ENCODE results near the gene CCSER2. TPM values are rescaled to one million over a fixed set of nuclear protein-coding genes. Genes with fewer than 3 reads are reported as not detected.

CCSER2 gene
- total and polyA plus RNA-seq, 4 donors = 23.1 to 111 (median 59.4) TPM

DNA sequence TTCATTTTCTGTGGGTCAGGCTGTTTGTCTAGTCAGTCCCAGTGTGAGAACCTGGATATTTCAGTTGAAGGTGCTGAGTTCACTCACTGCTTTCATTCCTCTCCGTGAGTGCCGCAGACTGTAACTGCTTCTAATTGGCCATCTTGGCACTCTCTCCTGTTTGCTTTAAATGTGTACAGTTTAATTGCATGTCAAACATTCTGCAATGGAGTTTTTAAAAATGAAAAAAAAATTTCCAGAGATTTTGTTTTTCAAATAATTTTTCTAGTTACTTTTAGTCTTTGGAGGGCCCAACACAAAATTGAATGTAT, 87.8 kb downstream of the CCSER2 start:
- no peaks in the 10 kb centered on the region for H3K4me1 ChIP-seq (ENCODE audit: control insufficient read depth in 1 of 2, insufficient read depth in 2 of 2, low read length in 2 of 2)
- no peaks in the 10 kb centered on the region for H3K36me3 ChIP-seq (ENCODE audit: control insufficient read depth in 1 of 2, insufficient read depth in 2 of 2, low read length in 1 of 2)
- H3K9me3 ChIP-seq (ENCODE audit: control insufficient read depth, low read length) = no peaks in the 10 kb centered on the region
- 86 to 89% methylated on average over 2 of the region's 2 CpGs for WGBS, 2 donors
- intact Hi-C loops (cut with DNase I) = no loop called here
- DNase-seq = no peak
- ATAC-seq (ENCODE audit: low FRiP score) = no peak
- H3K4me3 ChIP-seq (ENCODE audit: low read length in 2 of 2) = no peak overlapping the region
- no peaks in the 10 kb centered on the region for H3K27me3 ChIP-seq (ENCODE audit: control insufficient read depth in 1 of 2, insufficient read depth in 2 of 2, low read length in 1 of 2)
- H3K27ac ChIP-seq (ENCODE audit: low read depth in 1 of 2, low read length in 2 of 2) = no peak overlapping the region

DNA sequence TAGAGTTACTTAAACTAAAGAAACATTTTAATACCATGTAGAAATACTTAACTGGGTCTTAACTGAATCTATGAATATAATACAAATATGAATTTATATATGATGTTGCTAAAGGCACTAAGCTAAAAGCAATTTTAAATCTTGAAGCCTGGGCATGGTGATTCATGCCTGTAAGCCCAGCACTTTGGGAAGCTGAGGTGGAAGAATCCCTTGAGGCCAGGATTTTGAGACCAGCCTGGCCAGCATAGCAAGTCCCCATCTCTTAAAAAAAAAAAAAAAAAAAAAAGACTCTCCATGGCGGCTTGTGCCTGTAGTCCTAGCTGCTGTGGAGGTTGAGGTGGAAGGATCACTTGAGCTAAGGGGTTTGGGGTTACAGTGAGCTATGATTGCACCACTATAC, 95.3 kb downstream of the CCSER2 start:
- Histone ChIP-seq H3K27ac (ENCODE audit: low read depth in 1 of 2, low read length in 2 of 2) (peak overlapping the region in 1 of 2 donors; percentile 25), H3K36me3 (ENCODE audit: control insufficient read depth in 1 of 2, insufficient read depth in 2 of 2, low read length in 1 of 2) (no peaks in the 10 kb centered on the region), H3K4me3 (ENCODE audit: low read length in 2 of 2) (no peak overlapping the region), H3K27me3 (ENCODE audit: control insufficient read depth in 1 of 2, insufficient read depth in 2 of 2, low read length in 1 of 2) (no peaks in the 10 kb centered on the region), H3K4me1 (ENCODE audit: control insufficient read depth in 1 of 2, insufficient read depth in 2 of 2, low read length in 2 of 2) (peaks cover 2 to 3% of the 10 kb centered on the region in 2 donors), H3K9me3 (ENCODE audit: control insufficient read depth, low read length) (no peaks in the 10 kb centered on the region)
- WGBS, 2 donors = 90% methylated on average over 1 of the region's 1 CpG
- intact Hi-C loops (cut with DNase I) = loop anchor here (2.0 to 5.0 kb wide), 2 partner anchors 17 to 41 kb away; no protein-coding TSS in a partner anchor
- DNase-seq (no peak), ATAC-seq (ENCODE audit: low FRiP score) (no peak)

DNA sequence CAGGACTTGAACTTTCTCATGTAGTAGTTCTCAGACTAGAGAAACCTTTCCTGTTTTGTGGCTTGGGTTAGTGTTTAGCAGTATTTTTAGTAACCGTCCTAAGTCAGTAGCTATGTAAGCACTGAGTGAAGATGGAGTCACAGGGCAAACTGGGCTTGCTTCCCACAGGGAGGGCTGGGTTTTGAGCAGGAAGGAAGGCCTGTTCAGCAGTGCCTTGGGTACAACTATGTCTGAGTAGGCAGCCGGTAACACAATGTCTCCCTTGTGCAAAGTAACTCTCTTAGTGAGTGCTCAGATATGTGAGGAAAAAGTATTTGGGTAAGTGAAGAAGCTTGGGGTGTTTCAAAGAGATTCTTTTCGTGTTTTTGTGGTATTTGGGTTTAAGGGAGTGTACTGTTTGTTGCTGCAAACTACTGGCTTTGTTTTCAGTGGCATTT, 96.4 kb downstream of the CCSER2 start:
- H3K36me3 ChIP-seq (ENCODE audit: control insufficient read depth in 1 of 2, insufficient read depth in 2 of 2, low read length in 1 of 2) = no peaks in the 10 kb centered on the region

DNA sequence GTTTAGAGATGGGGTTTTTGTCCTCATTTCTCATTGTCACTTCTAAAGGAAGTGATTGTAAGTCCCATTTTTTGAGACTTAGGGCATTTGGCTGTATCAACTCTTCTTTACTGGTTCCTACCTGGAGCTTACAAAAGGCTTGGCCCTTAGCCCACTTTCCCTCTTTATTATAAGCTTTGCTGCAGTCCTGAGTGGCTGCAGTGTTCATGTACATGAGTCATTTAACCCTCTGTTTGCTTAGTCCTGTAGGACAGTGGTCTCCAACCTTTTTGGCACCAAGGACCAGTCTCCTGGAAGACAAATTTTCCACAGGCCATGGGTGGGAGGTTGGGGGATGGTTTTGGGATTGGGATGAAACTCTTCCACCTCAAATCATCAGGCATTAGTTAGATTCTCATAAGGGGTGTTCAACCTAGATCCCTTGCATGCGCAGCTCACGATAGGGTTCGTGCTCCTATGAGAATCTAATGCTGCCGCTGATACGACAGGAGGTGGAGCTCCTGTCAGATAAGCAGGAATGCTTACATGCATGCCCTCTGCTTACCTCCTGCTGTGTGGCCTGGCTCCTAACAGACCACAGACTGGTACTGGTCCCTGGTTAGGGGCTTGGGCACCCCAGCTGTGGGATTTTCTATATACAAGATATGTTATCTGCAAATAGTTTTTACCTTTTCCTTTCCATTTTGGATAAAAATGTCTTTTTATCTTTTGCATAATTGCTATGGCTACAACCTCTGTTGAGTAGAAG, 99.7 kb downstream of the CCSER2 start:
- no peaks in the 10 kb centered on the region for H3K27me3 ChIP-seq (ENCODE audit: control insufficient read depth in 1 of 2, insufficient read depth in 2 of 2, low read length in 1 of 2)
- DNase-seq (no peak), ATAC-seq (ENCODE audit: low FRiP score) (no peak)
- intact Hi-C loops (cut with DNase I) = no loop called here
- H3K27ac ChIP-seq (ENCODE audit: low read depth in 1 of 2, low read length in 2 of 2) = no peak overlapping the region
- no peak overlapping the region for H3K4me3 ChIP-seq (ENCODE audit: low read length in 2 of 2)
- H3K9me3 ChIP-seq (ENCODE audit: control insufficient read depth, low read length) = no peaks in the 10 kb centered on the region
- no peaks in the 10 kb centered on the region for H3K36me3 ChIP-seq (ENCODE audit: control insufficient read depth in 1 of 2, insufficient read depth in 2 of 2, low read length in 1 of 2)
- WGBS, 2 donors = 83 to 91% methylated on average over 5 of the region's 5 CpGs
- peaks cover 6 to 9% of the 10 kb centered on the region in 2 donors for H3K4me1 ChIP-seq (ENCODE audit: control insufficient read depth in 1 of 2, insufficient read depth in 2 of 2, low read length in 2 of 2)

More for the DNA sequence above, 96.4 kb downstream of the CCSER2 start:
- 0 to 1% methylated on average over 3 of the region's 3 CpGs for WGBS, 2 donors
- DNase-seq = peak; percentile 92 to 93
- intact Hi-C loops (cut with DNase I) = loop anchor here (2.0 to 5.0 kb wide), 2 partner anchors 18 to 42 kb away; no protein-coding TSS in a partner anchor
- Histone ChIP-seq H3K27me3 (ENCODE audit: control insufficient read depth in 1 of 2, insufficient read depth in 2 of 2, low read length in 1 of 2) (no peaks in the 10 kb centered on the region), H3K27ac (ENCODE audit: low read depth in 1 of 2, low read length in 2 of 2) (peak overlapping the region; percentile 33 to 82), H3K4me1 (ENCODE audit: control insufficient read depth in 1 of 2, insufficient read depth in 2 of 2, low read length in 2 of 2) (peaks cover 3 to 4% of the 10 kb centered on the region in 2 donors), H3K9me3 (ENCODE audit: control insufficient read depth, low read length) (no peaks in the 10 kb centered on the region), H3K4me3 (ENCODE audit: low read length in 2 of 2) (peak overlapping the region; percentile 58 to 96)
- ATAC-seq (ENCODE audit: low FRiP score) = peak; percentile 97

DNA sequence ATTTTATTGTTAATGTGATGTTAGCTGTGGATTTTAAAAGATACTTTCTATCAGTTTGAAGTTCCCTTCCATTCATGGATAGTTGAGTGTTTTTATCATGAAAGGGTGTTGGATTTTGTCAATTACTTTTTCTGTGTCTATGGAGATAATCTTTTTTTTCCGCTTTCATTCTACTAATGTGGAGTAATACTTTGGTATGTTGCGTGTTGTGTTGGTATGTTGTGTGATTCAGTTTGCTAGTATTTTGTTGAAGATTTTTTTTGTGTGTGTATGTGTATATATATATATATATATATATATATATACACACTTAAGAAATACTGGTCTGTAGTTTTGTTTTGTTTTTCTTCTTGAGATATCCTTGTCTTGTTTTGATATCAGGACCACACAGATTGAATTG, 100.3 kb downstream of the CCSER2 start:
- H3K27ac ChIP-seq (ENCODE audit: low read depth in 1 of 2, low read length in 2 of 2) = no peak overlapping the region
- H3K9me3 ChIP-seq (ENCODE audit: control insufficient read depth, low read length) = no peaks in the 10 kb centered on the region
- peaks cover 6 to 9% of the 10 kb centered on the region in 2 donors for H3K4me1 ChIP-seq (ENCODE audit: control insufficient read depth in 1 of 2, insufficient read depth in 2 of 2, low read length in 2 of 2)
- no peak for ATAC-seq (ENCODE audit: low FRiP score)
- intact Hi-C loops (cut with DNase I) = no loop called here
- WGBS, 2 donors = 93 to 97% methylated on average over 2 of the region's 2 CpGs
- H3K36me3 ChIP-seq (ENCODE audit: control insufficient read depth in 1 of 2, insufficient read depth in 2 of 2, low read length in 1 of 2) = no peaks in the 10 kb centered on the region
- no peak overlapping the region for H3K4me3 ChIP-seq (ENCODE audit: low read length in 2 of 2)
- H3K27me3 ChIP-seq (ENCODE audit: control insufficient read depth in 1 of 2, insufficient read depth in 2 of 2, low read length in 1 of 2) = no peaks in the 10 kb centered on the region
- no peak for DNase-seq

DNA sequence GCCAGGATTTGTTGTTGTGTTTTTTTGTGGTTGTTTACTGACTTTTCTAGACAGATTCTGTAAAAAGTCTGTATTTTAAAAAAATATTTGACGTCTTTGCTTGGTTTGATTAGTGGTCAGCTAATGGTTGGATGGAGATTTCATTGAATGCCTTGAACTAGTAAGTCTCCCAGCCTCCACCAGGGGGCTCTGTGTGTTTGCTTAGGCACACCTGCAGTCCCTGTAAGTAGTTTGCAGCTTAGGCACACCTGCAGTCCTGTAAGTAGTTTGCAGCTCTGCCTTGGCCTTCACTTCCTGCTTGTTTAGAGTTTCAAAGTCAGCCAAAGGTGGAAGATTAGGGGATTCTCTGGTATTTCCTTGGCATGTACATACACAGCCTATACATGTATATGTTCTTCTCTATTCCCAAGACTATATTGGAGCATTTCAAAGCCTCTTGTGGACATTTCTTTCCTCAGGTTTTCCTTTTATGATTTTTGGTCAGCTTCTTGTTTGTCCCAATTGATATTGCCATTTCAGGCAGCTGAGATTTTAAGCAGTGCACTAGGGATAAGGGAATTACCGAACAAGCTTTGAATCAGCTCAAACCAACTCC, 101.6 kb downstream of the CCSER2 start:
- Histone ChIP-seq H3K27ac (ENCODE audit: low read depth in 1 of 2, low read length in 2 of 2) (no peak overlapping the region), H3K4me3 (ENCODE audit: low read length in 2 of 2) (no peak overlapping the region), H3K36me3 (ENCODE audit: control insufficient read depth in 1 of 2, insufficient read depth in 2 of 2, low read length in 1 of 2) (no peaks in the 10 kb centered on the region), H3K27me3 (ENCODE audit: control insufficient read depth in 1 of 2, insufficient read depth in 2 of 2, low read length in 1 of 2) (no peaks in the 10 kb centered on the region), H3K9me3 (ENCODE audit: control insufficient read depth, low read length) (no peaks in the 10 kb centered on the region), H3K4me1 (ENCODE audit: control insufficient read depth in 1 of 2, insufficient read depth in 2 of 2, low read length in 2 of 2) (peaks cover 6 to 9% of the 10 kb centered on the region in 2 donors)
- DNase-seq = peak; percentile 57 to 81
- intact Hi-C loops (cut with DNase I) = no loop called here
- whole genome bisulfite sequencing, 2 donors = 87 to 91% methylated on average over 2 of the region's 2 CpGs
- ATAC-seq (ENCODE audit: low FRiP score) = no peak

DNA sequence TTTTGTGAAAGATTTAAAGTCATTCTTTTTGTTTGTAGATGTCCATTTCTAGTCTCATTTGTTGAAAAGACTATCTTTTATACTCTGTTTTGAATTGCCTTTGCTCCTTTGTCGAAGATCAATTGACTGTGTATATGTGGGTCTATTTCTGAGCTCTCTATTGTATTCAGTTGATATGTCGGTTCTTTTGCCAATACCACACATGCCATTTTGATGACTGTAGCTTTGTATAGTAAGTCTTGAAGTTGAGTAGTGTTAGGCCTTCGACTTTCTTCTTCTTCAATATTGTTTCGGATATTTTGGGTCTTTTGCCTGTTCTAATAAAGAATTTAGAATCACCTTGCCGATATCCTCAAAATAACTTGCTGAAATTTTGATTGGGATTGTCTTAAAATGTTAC, 104.5 kb downstream of the CCSER2 start:
- Histone ChIP-seq H3K9me3 (ENCODE audit: control insufficient read depth, low read length) (no peaks in the 10 kb centered on the region), H3K4me3 (ENCODE audit: low read length in 2 of 2) (no peak overlapping the region), H3K36me3 (ENCODE audit: control insufficient read depth in 1 of 2, insufficient read depth in 2 of 2, low read length in 1 of 2) (no peaks in the 10 kb centered on the region), H3K27me3 (ENCODE audit: control insufficient read depth in 1 of 2, insufficient read depth in 2 of 2, low read length in 1 of 2) (no peaks in the 10 kb centered on the region), H3K27ac (ENCODE audit: low read depth in 1 of 2, low read length in 2 of 2) (no peak overlapping the region), H3K4me1 (ENCODE audit: control insufficient read depth in 1 of 2, insufficient read depth in 2 of 2, low read length in 2 of 2) (peaks cover 3 to 7% of the 10 kb centered on the region in 2 donors)
- DNase-seq = no peak
- ATAC-seq (ENCODE audit: low FRiP score) = no peak
- intact Hi-C loops (cut with DNase I) = no loop called here
- WGBS, 2 donors = 92 to 96% methylated on average over 5 of the region's 5 CpGs

DNA sequence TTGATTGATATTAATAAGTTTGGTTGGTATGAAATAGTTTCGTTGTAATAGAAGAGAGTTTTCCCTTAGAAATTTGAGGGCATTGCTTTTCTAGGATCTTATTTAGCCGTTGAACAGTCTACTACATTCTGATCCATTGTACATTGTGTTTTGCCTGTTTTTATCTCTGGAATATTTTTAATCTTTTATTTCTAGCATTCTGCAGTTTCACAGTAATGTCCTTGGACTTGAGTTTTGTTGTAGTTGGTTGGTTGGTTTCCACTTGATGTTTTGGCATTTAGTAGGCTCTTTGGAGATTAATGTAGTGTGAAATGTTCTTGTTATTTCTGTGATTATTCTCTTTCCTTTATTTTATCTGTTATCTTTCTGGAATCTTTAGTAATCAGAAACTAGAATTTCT, 112.4 kb downstream of the CCSER2 start:
- 1 to 7% methylated on average over 2 of the region's 2 CpGs for WGBS, 2 donors
- Histone ChIP-seq H3K27ac (ENCODE audit: low read depth in 1 of 2, low read length in 2 of 2) (no peak overlapping the region), H3K27me3 (ENCODE audit: control insufficient read depth in 1 of 2, insufficient read depth in 2 of 2, low read length in 1 of 2) (no peaks in the 10 kb centered on the region), H3K9me3 (ENCODE audit: control insufficient read depth, low read length) (no peaks in the 10 kb centered on the region), H3K4me1 (ENCODE audit: control insufficient read depth in 1 of 2, insufficient read depth in 2 of 2, low read length in 2 of 2) (no peaks in the 10 kb centered on the region), H3K4me3 (ENCODE audit: low read length in 2 of 2) (no peak overlapping the region), H3K36me3 (ENCODE audit: control insufficient read depth in 1 of 2, insufficient read depth in 2 of 2, low read length in 1 of 2) (no peaks in the 10 kb centered on the region)
- ATAC-seq (ENCODE audit: low FRiP score) = no peak
- intact Hi-C loops (cut with DNase I) = no loop called here
- no peak for DNase-seq

Data from aorta (tissue), 5 donors.